22Rv1 (cell line): ENCODE data around the gene PTH2R.

ENCODE experiments used
- CTCF ChIP-seq: fragments of 450-650 bp; IDR thresholded peaks from 2 replicates; pipeline ENCODE4 v1.5.1; 2017; ENCODE audit warnings: mild to moderate bottlenecking
- ZFX ChIP-seq: fragments of 450-650 bp; IDR thresholded peaks from 2 replicates; pipeline ENCODE4 v1.6.1; 2017; ENCODE audit warnings: antibody characterized with exemption, borderline replicate concordance

- TF ChIP-seq CTCF = no peak
- TF ChIP-seq ZFX = no peak
Measured at GRCh38 chr2:208541461-208541988, 134.9 kb downstream of the PTH2R start.
